Limb (tissue), 2 donors: ENCODE results near the gene SEMA5B.

Experiments
- DNase-seq, 2 donors: peaks; one replicate each; pipeline ENCODE4 v3.0.0-alpha.2; 2016; ENCODE audit errors: extremely low spot score in 2 of 2

Gene SEMA5B

GRCh38 chr3:122926811-122927210 is 100.8 kb downstream of the SEMA5B start:
- DNase-seq: no peak

DNA sequence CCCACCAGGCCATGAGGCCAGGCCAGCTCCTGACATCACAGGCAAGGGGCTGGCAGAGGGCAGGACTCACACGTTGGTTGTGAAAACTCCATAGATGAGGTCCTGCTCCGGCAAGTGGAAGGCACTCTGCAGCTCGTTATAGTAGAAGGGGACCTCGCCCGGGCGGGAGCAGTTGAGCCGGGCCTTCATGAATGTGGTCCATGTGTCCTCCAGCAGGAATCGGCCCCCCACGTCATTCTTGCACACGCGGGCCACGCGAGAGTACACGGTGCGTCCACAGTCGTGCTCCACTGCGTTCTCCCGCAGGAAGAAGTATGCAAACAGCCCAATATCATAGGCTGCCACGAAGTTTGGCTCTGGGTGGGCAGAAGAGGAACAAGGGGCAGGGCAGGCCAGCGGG is 101.2 kb downstream of the SEMA5B start:
- DNase-seq: no peak

GRCh38 chr3:122925756-122926155 is 101.8 kb downstream of the SEMA5B start:
- DNase-seq: no peak

- no peak for DNase-seq
Measured at GRCh38 chr3:122924056-122924455, 103.5 kb downstream of the SEMA5B start.

- DNase-seq: no peak
Measured at GRCh38 chr3:122923611-122924010, 104.0 kb downstream of the SEMA5B start.

DNA sequence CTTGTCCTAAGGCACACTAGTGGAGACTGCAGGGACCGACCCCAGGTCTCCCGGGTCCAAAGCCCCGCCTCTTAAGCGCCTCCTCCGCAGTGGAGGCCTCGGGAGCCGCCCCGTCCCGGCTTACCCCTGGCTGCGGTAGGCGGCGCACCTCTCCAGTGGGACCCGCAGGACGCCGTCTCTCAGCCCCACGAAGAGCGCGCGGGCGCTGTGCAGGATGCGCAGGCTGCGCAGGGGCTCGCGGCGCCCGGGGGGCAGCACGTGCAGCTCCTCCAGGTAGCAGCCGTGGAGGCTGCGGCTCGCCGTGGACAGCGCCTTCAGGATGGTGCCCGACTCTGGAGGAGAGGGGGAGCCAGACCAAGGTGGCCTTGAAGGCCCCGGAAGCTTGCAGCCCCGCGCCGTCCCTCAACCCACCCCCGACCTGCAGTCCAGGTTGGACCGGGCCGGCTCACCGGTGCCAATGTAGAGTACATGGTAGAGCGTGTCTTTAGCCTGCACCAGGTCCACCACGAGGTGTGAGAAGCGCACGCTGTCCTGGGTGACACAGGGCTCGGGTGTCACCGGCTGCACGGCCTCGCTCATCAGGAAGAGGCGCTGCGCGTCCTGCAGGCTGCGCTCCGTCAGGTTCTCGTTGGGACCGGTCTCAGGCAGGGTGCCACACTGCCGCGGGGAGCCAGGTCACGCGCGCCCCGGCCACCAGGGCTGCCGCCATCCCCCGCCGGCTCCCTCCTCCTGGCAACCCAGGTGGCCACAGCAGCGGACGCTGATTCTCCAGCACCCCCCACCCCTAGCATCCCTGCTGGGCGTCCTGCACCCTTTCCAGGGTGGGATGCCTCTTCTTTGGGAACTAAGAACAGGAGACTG is 105.5 kb downstream of the SEMA5B start:
- no peak for DNase-seq

DNA sequence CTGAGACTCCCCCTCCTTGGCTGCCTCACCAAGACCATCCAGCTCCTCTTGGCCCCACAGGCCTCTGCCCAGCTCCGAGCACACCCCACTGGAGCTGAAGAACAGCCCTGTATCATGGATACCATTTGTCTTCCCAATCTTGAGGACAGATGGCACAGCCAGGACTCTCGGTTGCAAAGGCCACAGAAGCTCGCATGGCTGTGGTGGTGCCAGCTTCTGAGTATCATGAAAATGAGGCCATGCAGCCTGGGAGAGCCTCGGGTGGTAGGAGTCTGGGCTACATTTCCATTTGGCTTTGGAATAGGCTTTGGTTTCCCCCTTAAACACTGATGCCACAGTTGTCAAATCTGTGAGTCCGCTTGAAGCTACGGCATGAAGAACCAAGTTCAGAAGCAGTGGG is 106.6 kb downstream of the SEMA5B start:
- no peak for DNase-seq

GRCh38 chr3:122919291-122919610 is 108.3 kb downstream of the SEMA5B start:
- no peak for DNase-seq

- no peak for DNase-seq
Measured at GRCh38 chr3:122918576-122919290, 108.8 kb downstream of the SEMA5B start.

DNA sequence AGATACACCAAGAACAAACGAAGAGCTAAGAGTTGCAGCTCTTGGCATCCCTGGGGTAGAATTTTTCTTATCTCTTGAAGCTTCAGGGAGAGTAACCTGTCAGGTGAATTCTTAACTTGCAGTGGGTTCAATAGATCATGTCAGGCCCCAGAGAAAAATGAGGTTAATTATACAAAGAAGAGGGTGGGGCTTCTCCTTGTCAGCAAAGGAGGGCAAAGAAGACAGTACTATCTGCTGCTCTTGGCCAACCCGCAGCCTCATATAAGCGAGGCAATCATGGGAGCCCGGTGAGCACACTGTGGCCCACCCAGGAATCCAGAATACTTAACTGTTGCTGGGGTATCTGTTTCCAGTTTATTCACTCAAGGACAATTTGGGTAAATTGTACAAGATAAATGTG is 110.2 kb downstream of the SEMA5B start:
- no peak for DNase-seq

DNA sequence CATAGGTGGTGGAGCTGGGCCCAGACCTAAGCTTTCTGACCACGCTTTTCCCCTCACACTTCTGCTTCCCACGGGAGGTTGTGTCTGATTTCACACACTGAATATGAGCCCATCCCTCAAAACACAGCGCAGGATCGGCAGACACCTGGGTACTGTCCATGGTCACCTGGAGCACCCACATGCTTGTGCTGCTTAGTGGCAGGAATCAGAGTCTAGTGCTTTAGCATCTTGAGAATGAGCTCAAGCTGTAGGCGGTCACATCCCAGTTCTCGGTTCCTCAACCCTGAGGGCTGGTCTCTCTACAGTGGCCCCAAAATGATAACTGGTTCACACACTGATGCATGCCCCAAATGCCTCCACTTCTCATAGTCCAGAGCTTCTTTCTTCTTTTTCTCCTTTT is 111.0 kb downstream of the SEMA5B start:
- no peak for DNase-seq

GRCh38 chr3:122916084-122916483 is 111.5 kb downstream of the SEMA5B start:
- DNase-seq: no peak

GRCh38 chr3:122915300-122916055 is 112.1 kb downstream of the SEMA5B start:
- no peak for DNase-seq

DNA sequence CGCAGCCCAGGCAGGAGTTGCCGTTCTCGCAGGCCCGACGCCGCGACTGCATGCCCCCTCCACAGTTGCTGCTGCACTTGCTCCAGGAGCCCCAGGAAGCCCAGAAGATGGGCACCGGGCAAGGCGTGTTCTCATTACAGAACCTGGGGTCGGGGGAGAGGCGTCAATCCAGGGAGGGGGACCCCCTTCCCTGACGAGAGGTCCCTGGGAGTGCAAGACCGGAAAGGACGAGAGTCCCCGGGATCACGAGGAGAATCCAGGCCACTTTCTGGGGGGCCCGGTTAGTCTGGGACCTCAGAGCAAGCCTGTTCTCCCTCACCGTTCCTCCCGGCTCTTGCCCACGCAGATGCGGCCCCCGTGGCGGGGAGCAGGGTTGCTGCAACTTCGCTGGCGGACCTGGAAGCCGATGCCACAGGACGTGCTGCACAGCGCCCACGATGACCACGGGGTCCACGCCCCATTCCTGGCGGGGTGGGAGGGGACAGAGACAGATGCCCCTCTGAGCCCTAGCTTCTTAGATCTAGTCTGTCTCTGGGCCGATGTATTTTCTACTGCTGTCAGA is 113.9 kb downstream of the SEMA5B start:
- DNase-seq: no peak

DNA sequence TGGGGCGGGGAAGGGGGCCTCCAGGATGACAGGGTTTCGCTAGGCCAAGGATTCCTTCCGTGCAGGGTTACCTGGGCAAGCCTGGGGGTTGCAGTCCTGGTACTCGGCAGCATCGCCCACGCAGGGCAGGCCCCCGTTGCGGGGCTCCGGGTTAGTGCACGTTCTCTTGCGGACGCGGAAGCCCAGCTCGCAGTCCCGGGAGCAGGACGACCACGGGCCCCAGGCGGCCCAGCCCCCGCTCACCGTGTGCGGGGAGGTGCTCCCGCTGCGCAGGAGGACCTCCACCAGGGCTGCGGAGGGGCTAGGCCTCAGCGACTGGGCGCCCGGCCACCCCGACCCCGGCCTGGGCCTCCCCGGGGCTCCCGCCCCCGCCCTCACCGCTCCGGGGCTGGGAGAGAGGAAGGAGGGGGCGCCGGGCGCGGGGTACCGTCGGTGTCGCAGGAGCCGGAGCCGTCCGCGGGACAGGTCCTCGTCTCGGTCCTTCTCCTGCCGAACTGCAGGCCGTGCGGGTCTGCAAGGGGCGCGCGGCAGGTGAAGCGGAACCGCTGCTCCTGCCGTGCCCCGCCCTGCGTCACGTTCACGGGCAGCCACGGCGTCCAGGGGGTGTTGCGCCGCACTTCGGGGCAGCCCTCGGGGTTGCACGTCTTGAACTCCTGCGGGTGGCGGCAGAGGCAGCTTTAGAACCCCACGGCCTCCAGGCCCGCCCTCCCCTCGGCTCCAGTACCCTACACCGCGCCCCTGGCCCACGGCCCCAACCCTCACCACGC is 114.6 kb downstream of the SEMA5B start:
- DNase-seq: no peak

- DNase-seq: no peak
Measured at GRCh38 chr3:122911901-122912300, 115.7 kb downstream of the SEMA5B start.

DNA sequence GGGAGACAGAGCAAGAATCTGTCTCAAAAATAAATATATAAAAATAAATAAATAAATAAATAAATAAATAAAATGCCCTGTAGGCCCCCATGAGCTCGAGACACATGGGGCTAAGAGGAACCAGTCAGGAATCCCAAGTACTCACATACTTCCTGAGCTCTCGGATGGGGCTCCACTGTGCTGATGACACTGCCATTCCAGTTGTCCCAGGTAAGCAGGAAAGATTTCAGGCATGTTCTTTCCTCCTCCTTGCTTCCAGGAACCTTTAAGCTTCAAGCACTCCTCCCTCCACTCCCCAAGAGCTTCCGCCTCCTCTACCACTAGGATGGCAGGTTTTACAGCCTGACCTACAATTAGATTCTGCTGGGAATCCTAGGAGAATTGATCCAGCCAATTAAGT is 119.3 kb downstream of the SEMA5B start:
- DNase-seq: no peak

GRCh38 chr3:122907471-122907870 is 120.1 kb downstream of the SEMA5B start:
- DNase-seq: no peak

DNA sequence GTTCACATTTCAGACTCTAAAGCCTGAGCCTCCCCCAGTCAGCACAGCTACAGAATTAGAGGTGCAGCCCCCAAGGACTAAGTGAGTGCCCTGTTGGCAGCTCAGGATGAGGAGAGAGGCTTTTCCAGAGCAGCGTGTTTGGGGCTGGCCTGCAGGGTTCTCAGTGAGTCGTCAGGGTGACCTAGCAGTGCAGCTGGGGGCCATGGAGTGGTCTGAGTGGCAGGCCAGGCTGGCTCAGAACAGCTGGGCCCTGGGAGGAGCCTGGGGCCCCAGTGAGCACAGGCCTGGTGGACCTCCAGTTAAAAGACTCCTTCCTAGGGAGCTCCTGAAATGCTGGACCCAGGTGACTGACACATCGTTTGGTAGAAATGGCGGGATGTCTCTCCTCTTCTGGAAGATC is 124.4 kb downstream of the SEMA5B start:
- no peak for DNase-seq

DNA sequence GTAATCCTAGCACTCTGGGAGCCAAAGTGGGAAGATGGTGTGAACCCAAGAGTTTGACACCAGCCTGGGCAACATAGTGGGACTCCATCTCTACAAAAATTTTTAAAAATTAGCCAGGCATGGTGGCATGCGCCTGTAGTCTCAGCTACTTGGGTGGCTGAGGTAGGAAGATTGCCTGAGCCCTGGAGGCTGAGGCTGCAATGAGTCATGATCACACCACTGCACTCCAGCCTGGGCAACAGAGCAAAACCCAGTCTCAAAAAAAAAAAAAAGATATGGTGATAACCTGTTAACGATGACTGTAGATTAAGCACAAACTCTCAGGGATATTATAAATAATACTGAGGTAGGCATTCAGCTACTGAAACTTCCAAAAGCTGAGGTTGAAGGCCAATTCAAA is 125.2 kb downstream of the SEMA5B start:
- no peak for DNase-seq

DNA sequence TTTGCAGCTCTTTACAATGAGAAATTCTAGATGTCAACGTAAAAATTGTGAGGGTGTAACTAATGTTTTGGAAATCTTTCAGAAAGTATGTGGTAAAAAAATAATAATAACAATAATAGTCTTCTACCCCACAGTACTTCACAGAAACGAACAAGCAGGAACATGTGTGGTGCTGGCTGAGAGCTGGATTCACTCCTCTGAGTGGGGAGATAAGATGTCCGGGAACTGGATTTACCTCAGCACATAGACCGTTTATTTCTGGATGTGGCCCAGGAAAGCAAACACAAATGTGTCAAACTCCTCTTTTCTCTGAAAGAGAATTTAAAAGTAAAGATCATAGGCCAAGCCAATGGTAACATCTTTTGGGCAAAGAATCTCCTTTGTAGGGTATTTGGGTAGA is 129.3 kb downstream of the SEMA5B start:
- DNase-seq: no peak
